ENCODE data around the gene GIGYF2.

The GIGYF2 gene

DNA sequence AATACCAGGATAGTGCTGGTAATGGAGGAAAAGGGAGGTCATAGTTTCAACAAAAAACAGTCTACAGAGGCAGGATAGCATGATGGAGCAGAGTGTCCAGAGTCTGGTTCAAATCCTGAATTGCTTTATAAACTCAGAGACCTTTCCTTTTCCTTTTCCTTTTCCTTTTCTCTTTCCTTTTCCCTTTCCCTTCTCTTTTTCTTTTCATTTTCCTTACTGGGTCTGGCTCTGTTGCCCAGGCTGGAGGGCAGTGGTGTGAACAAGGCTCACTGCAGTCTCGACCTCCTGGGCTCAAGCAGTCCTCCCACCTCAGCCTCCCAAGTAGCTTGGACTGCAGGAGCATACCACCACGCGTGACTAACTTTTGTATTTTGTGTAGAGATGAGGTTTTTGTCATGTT, 31.7 kb downstream of the GIGYF2 start:
- no peaks in the 10 kb centered on the region for H3K27me3 ChIP-seq (replicated peaks; ENCODE audit: insufficient read depth, low read length)
- H3K4me1 ChIP-seq (ENCODE audit: low read length) = no peaks in the 10 kb centered on the region
- H3F3A ChIP-seq (ENCODE audit: insufficient read depth, low read length) = no peaks in the 10 kb centered on the region
- no peak overlapping the region for H3K9ac ChIP-seq (ENCODE audit: low read length)
- no peaks in the 10 kb centered on the region for H3K9me2 ChIP-seq (replicated peaks; ENCODE audit: insufficient read depth, low read length)
- H3K9me3 ChIP-seq (replicated peaks; ENCODE audit: insufficient read depth, low read length) = no peaks in the 10 kb centered on the region
- H4K20me1 ChIP-seq (ENCODE audit: insufficient read depth, low read length) = no peaks in the 10 kb centered on the region
- H3K27ac ChIP-seq (ENCODE audit: low read length) = no peak overlapping the region
- no peak for DNase-seq
- TF ChIP-seq, protein P1, sequence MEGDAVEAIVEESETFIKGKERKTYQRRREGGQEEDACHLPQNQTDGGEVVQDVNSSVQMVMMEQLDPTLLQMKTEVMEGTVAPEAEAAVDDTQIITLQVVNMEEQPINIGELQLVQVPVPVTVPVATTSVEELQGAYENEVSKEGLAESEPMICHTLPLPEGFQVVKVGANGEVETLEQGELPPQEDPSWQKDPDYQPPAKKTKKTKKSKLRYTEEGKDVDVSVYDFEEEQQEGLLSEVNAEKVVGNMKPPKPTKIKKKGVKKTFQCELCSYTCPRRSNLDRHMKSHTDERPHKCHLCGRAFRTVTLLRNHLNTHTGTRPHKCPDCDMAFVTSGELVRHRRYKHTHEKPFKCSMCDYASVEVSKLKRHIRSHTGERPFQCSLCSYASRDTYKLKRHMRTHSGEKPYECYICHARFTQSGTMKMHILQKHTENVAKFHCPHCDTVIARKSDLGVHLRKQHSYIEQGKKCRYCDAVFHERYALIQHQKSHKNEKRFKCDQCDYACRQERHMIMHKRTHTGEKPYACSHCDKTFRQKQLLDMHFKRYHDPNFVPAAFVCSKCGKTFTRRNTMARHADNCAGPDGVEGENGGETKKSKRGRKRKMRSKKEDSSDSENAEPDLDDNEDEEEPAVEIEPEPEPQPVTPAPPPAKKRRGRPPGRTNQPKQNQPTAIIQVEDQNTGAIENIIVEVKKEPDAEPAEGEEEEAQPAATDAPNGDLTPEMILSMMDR (IDR thresholded peaks at IDR 0.05; ENCODE audit: low read length) = no peak
- no peak for TF ChIP-seq EZH2phosphoT487 (IDR thresholded peaks at IDR 0.05; ENCODE audit: low read length)
- TF ChIP-seq EZH2 (optimal IDR thresholded peaks at IDR 0.05; ENCODE audit: low read depth, low read length) = no peak
- peaks cover 3% of the 10 kb centered on the region; the same call in 1 of the 2 replicates for H3K36me3 ChIP-seq (replicated peaks; ENCODE audit: insufficient read depth, low read length)
- H2AFZ ChIP-seq (ENCODE audit: low read length) = no peak overlapping the region
- no peak overlapping the region for H3K4me2 ChIP-seq (ENCODE audit: low read depth, low read length)
- peaks cover 81% of the 10 kb centered on the region for H3K79me2 ChIP-seq (ENCODE audit: low read length)
- no peak overlapping the region for H3K4me3 ChIP-seq (ENCODE audit: low read length)

DNA sequence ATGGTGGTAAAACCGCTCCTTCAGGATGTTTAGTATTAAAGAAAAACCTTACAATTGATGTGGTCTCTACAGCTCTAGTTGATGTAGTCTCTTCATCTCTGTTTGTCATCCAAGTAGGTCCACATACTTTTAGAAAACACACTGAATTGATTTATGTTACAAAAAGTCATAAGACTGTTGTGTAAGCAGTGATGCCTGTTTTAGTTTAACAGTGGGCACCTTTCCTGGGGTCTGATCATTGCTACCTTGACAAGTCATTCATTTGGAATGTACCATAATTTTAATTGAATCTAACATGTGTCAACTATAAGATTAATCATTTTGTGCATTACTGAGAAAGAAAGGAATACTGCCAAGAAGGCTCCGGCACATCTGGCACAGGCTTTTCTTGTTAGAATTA, 34.3 kb downstream of the GIGYF2 start:
- no peak overlapping the region for H3K27ac ChIP-seq (ENCODE audit: low read length)
- no peaks in the 10 kb centered on the region for H4K20me1 ChIP-seq (ENCODE audit: insufficient read depth, low read length)
- no peaks in the 10 kb centered on the region for H3K27me3 ChIP-seq (replicated peaks; ENCODE audit: insufficient read depth, low read length)
- no peak overlapping the region for H3K9ac ChIP-seq (ENCODE audit: low read length)
- peaks cover 68% of the 10 kb centered on the region for H3K79me2 ChIP-seq (ENCODE audit: low read length)
- H3K9me3 ChIP-seq (replicated peaks; ENCODE audit: insufficient read depth, low read length) = no peaks in the 10 kb centered on the region
- H3K36me3 ChIP-seq (replicated peaks; ENCODE audit: insufficient read depth, low read length) = peaks cover 2% of the 10 kb centered on the region; the same call in 1 of the 2 replicates
- no peaks in the 10 kb centered on the region for H3K4me1 ChIP-seq (ENCODE audit: low read length)
- H3K4me3 ChIP-seq (ENCODE audit: low read length) = no peak overlapping the region
- H3F3A ChIP-seq (ENCODE audit: insufficient read depth, low read length) = no peaks in the 10 kb centered on the region
- no peaks in the 10 kb centered on the region for H3K9me2 ChIP-seq (replicated peaks; ENCODE audit: insufficient read depth, low read length)
- TF ChIP-seq EZH2phosphoT487 (IDR thresholded peaks at IDR 0.05; ENCODE audit: low read length) (no peak), EZH2 (optimal IDR thresholded peaks at IDR 0.05; ENCODE audit: low read depth, low read length) (no peak)
- TF ChIP-seq, protein P1 (IDR thresholded peaks at IDR 0.05; ENCODE audit: low read length) = no peak
- H3K4me2 ChIP-seq (ENCODE audit: low read depth, low read length) = no peak overlapping the region
- H2AFZ ChIP-seq (ENCODE audit: low read length) = no peak overlapping the region
- DNase-seq = no peak

DNA sequence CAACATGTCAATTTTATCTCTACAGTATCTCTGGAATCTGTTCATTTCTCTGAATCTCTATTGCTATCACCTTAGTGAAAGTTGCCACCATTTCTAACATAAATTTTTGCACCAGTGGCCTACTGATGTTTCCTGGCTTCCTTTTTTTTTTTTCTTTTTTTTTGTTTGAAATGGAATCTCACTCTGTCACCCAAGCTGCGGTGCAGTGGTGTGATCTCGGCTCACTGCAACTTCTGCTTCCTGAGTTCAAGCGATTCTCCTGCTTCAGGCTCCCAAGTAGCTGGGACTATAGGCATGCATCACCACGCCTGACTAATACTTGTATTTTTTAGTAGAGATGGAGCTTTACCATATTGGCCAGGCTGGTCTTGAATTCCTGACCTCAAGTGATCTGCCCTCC, 44.2 kb downstream of the GIGYF2 start:
- no peak overlapping the region for H3K27ac ChIP-seq (ENCODE audit: low read length)
- TF ChIP-seq EZH2phosphoT487 (IDR thresholded peaks at IDR 0.05; ENCODE audit: low read length) (no peak), EZH2 (optimal IDR thresholded peaks at IDR 0.05; ENCODE audit: low read depth, low read length) (no peak)
- TF ChIP-seq, protein P1 (IDR thresholded peaks at IDR 0.05; ENCODE audit: low read length) = no peak
- H3K9ac ChIP-seq (ENCODE audit: low read length) = no peak overlapping the region
- H2AFZ ChIP-seq (ENCODE audit: low read length) = no peak overlapping the region
- DNase-seq = no peak
- H4K20me1 ChIP-seq (ENCODE audit: insufficient read depth, low read length) = no peaks in the 10 kb centered on the region
- no peaks in the 10 kb centered on the region for H3K9me2 ChIP-seq (replicated peaks; ENCODE audit: insufficient read depth, low read length)
- H3K4me3 ChIP-seq (ENCODE audit: low read length) = no peak overlapping the region
- H3K36me3 ChIP-seq (replicated peaks; ENCODE audit: insufficient read depth, low read length) = peaks cover 5% of the 10 kb centered on the region; the same call in 1 of the 2 replicates
- H3K4me1 ChIP-seq (ENCODE audit: low read length) = no peaks in the 10 kb centered on the region
- no peaks in the 10 kb centered on the region for H3K9me3 ChIP-seq (replicated peaks; ENCODE audit: insufficient read depth, low read length)
- H3K27me3 ChIP-seq (replicated peaks; ENCODE audit: insufficient read depth, low read length) = no peaks in the 10 kb centered on the region
- 0 out of 2 replicates have a peak, but pooled peaks cover 3% of the 10 kb centered on the region for H3K79me2 ChIP-seq (ENCODE audit: low read length)
- H3F3A ChIP-seq (ENCODE audit: insufficient read depth, low read length) = no peaks in the 10 kb centered on the region
- H3K4me2 ChIP-seq (ENCODE audit: low read depth, low read length) = no peak overlapping the region
